ENCODE data around the gene SMIM36.
"Not testable (repeated sequence)": the region's sequence is repeated elsewhere in the genome, so short reads cannot be mapped to it uniquely, and the experiment has no call there.

Gene SMIM36

GRCh38 chr17:55404197-55404596, 107.1 kb downstream of the SMIM36 start:
- peaks cover 52% of the 10 kb centered on the region for H3K36me3 ChIP-seq (ENCODE audit: insufficient read depth, low read length)
- H3K27me3 ChIP-seq (ENCODE audit: insufficient read depth, low read length); H2AFZ ChIP-seq (ENCODE audit: low read depth, low read length); H3K4me1 ChIP-seq (ENCODE audit: insufficient read depth, low read length); H3K4me3 ChIP-seq (ENCODE audit: low read length); H3K9me3 ChIP-seq (ENCODE audit: low read length): not testable (repeated sequence)

DNA sequence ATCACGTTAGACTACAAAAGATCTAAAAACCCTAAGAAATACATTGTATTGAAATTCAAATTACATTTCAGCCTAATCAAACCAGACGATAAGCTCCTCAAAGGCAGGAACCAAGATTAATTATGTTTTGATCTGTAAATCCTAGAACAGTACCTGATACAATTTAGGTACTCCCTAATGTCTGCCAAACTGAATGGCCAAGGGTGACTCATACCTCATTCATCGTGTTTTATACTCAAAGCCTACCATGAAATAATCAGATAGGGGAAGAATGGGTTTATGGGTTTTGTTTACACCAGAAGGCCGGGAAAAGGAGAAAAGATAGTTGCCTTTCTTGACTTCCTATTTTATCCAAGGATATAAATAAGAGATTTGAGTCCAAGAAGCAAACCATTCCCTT, 108.9 kb downstream of the SMIM36 start:
- Histone ChIP-seq H2AFZ (ENCODE audit: low read depth, low read length) (no peak overlapping the region), H3K36me3 (ENCODE audit: insufficient read depth, low read length) (peaks cover 48% of the 10 kb centered on the region), H3K4me1 (ENCODE audit: insufficient read depth, low read length) (no peaks in the 10 kb centered on the region), H3K9me3 (ENCODE audit: low read length) (no peaks in the 10 kb centered on the region), H3K4me3 (ENCODE audit: low read length) (no peak overlapping the region), H3K27me3 (ENCODE audit: insufficient read depth, low read length) (no peaks in the 10 kb centered on the region)

Data from neuron (in vitro differentiated cells).